Dermis blood vessel endothelial cell (primary cell): Measurements from ENCODE around the gene MROH7. TPM values are rescaled to one million over a fixed set of nuclear protein-coding genes. Genes with fewer than 3 reads are reported as not detected.
"Not testable (repeated sequence)": the region's sequence is repeated elsewhere in the genome, so short reads cannot be mapped to it uniquely, and the experiment has no call there.

Experiments used
- DNase-seq: peaks from one replicate; pipeline ENCODE4 v3.0.0; 2010
- total RNA-seq: library from RNA; depleted of rRNA; stranded (reverse); fragments of >200 nt; gene quantifications from 2 replicates; pipeline ENCODE4 v1.2.3, GENCODE V29; 2014

MROH7 gene
- total RNA-seq, 1 donor from 2014 or later: 0.17 TPM

DNA sequence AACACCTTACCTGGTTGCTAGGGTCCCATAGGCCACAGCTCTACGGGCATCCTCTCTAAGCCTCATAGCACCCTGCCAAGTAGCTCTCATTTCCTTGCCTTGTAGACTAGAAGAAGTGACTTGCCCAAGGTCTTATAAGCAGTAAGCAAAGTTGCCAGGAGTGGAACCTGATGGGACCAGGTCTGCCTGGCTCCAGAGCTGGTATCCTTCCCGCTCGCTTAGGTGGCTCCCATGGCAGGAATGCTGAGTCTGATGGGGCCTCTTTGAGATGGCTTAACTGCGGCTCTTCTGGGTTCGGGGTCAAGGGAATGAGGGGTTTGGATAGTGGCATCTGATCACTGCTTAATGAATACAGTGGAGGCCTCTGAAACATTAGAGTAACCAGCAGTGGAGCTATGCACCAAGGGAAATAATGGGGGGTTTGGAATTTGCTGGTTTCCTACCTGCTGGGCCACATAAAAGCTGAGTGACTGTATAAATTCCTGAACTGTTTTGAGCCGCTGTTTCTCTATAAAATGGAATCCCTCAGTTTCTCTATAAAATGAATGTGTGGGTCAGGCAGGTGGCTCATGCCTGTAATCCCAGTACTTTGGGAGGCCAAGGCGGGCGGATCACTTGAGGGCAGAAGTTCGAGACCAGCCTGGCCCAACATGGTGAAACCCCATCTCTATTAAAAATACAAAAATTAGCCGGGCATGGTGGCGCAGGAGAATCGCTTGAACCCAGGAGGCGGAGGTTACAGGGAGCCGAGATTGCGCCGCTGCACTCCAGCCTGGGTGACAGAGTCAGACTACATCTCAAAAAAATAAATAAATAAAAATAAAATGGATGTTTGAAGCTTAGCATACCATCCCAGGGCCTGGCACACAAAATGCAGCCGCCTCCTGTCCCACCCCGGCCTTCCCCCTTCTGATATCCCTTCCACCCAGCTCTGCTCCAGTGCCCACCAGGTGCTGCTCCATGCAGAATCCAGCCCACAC lies 30.7 kb upstream of the MROH7 start:
- no peak for DNase-seq

DNA sequence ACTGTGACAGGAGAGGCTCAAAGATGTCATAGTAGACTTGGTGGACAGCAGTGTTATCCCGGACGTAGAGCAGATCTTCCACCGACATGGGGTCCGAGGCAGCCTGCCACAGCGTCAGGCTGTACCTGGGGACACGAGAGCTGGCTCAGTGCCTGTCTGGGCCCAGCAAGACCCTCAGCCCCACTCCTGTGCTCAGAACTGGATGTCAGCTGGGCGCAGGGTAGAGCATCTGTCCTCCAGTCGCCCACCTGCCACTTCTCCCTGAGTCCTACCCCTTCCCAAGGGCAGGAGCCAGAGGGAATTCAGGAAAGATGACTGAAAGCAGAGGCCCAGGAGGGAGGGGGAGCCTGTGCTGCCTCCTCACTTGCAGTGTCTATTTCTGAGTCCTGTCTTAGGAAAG lies 30.0 kb upstream of the MROH7 start:
- DNase-seq: no peak

DNA sequence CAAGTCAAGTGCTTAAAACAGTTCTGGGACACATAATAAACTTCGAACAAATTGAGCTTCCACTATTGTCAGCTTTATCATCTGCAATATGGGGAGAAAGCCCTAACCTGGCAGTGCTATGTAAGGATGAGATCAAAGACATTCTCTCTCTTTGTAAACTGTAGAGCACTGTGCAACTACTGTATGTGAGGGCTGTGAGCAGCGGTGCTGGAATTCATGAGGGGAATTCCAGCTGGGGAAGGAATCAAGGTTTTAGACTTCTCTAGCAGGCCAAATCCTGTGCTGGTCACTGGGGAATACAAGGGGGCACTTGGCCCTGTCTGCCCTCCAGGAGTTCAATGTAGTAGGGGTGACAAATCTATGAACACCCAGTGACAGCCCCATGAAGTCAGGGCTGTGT lies 27.6 kb upstream of the MROH7 start:
- no peak for DNase-seq

DNA sequence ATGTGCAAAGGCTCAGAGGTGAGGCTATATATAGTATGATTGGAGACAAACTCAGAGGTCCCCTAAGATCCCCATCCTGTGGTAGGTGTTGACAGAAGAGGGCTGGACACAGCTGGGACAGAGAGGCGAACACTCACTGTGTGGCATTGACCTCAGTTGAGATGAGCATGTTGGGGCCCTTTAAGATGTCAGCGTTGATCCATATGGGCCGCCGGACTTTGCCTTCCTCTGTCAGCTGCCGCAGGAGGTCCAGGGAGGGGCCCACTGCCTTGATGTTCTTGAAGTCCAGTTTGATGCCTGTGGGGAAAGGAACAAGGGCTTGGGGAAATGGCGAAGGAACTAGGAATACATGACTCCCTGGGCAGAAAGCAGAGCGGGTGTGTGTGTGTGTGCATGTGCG lies 27.0 kb upstream of the MROH7 start:
- DNase-seq: no peak

DNA sequence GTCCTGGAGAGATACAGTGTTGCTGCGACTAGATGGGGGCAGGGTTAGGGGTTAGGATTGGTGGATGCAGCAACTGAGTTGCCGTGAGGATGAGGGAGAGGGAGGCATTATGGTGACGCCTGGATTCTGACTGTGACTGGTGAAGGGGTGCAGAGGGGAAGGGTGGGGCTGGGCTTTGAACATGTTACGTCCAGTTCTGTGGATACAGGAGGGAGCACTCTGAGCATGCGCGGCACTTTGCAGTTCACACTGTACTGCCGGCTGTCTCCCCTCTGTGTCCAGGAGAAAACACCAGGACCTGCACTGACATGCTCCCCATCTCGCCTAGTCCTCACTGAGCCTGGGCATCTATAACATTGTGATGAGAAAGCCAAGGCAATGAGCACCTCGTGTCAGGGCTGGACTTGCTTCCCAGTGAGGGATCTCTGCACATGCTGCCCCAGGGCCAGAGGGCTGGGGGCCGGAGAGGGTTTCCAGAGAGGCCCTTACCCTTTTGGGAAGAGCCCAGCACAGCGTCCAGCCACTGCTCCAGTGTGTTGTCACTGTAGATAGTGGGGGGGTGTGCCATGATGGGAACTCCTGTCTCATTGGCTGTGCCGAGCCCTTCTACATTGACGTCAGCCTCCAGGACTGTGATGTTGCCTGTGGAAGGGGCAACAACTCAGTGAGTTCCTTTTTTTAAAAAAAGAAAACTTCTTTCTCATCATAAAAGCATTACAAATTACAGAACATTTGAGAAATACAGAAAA lies 25.9 kb upstream of the MROH7 start:
- DNase-seq: no peak

DNA sequence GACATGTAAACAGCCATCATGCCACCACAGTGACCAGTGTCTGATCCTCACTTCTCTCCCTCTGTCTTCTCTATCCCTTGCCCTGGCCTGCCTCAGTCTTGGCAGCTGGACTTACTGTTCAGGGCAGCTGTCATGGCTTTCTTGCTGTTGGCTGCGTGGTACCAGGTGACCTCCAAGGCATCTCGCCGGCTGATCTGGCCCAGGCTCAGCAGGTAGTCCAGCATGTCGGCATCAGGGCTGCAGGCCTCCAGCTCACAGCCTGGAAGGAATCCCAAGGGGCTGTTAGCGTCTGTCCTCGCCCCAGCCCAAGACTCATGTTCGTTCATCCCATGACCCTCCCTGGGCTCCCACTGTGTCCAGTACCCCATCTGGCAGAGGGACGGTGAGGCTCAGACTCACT lies 21.8 kb upstream of the MROH7 start:
- DNase-seq: no peak

DNA sequence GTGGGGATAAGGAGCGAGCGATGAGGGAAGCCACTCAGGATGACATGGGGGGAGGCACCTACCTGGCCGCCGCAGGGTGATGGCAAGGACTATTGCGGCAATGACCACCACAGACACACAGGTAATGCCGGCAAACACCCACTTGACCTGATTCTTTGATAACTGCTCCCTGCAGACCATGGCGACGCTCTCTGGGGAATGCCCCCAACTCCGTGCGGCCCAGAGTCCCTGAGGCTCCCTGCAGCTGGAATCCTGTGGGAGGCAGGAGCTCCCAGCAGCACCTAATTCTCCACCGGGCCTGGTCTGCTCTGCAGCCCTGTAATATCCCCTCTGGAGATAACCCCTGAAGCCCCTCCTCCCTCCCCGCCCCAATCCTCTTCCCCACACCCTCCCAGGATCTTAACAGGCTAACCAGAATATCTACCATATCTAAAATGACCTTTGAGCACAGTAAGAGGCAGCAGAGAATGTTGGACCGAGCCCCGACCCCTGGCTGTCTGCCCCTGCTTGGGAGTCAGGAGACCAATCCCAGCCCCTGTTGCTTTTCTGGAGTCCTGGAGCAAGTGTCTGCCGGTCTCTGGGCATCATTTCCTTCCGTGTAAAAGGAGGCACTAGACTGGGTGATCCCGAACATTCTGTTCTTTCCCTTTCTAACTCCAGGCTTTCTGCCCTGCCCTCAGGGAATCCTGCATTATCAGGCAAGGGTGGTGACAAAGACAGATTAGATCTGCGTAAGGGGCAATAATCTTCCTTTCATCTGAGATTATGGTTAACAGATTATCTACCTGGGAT lies 18.2 kb upstream of the MROH7 start, which contains the start of gene FAM151A:
Gene FAM151A, minus strand, starts transcription at position 310 of the 792 bp plus-strand sequence. Its CDS starts 130 bp downstream, at position 180.
- DNase-seq: no peak

DNA sequence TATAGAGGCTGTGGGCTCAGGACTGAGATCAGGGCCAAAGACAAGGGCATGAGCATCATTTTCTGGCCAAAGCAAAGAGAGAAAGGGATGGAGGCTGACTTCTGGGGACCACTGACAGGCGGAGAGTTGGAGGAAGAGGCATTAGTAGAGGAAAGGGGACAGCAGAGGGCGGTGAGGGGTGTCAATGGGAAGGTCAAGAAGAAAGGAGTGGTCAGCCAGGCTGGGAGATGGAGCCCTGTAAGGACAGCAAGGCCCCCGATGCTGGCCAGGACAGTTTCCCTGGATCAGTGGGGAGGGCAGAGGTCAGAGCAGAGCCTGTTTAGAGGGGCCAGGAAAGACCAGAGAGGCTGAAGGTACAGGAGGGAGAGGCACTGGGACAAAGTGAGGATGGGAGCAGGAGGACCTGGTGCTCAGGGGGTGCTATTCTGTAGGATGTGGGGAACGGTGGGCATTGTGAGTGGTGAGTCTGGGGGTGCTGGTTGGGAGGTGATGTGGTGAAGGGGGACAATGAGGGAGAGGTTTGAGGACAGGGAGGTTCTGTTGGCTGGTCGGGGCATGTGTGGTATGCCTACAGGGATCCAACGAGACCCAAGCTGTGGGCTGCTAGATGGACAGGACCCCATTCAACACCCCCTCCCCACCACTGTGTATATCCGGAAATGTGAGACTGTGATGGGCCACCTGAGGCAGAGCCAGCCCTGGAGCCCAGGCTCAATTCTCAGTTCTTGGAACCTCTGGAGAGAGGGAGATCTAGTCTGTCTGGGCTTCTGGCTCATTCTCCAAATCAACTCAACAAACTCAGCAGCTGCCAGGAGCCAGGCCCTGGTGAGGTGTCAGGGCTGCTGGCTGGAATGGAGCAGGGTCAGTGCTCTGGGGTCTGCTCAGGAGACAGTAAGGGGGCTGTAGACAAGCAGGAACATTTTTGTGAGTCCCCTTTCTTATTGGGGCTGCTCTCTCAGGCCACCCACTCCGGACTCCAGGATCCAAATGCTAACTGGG lies 16.8 kb upstream of the MROH7 start:
- DNase-seq: no peak

DNA sequence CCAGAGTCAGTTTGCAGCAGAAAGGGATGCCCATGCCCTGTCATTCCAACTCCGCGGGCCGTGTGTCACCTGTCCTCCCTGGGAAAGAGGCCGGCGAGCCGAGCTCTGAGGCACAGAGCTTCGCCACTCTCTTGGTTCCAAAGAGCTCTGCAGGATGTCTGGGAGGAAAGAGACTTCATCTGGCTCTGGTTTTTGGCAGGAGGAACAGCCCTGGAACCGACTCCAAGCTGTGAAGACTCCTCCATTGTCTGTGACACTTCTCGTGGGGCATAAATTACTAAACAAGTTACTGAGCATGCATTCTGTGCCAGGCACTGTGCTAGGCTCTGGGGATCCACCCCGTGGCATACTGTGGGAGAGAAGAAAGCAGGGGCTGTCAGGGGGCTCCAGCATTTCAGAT lies 14.4 kb upstream of the MROH7 start:
- DNase-seq: no peak

DNA sequence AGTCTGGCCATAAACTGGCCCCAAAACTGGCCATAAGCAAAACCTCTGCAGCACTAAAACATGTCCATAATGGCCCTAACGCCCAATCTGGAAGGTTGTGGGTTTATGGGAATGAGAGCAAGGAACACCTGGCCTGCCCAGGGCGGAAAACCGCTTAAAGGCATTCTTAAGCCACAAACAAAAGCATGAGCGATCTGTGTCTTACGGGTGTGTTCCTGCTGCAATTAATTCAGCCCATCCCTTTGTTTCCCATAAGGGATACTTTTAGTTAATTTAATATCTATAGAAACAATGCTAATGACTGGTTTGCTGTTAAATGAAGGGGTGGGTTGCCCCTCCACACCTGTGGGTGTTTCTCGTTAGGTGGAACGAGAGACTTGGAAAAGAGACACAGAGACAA lies 5.8 kb upstream of the MROH7 start:
- DNase-seq: not testable (repeated sequence)

DNA sequence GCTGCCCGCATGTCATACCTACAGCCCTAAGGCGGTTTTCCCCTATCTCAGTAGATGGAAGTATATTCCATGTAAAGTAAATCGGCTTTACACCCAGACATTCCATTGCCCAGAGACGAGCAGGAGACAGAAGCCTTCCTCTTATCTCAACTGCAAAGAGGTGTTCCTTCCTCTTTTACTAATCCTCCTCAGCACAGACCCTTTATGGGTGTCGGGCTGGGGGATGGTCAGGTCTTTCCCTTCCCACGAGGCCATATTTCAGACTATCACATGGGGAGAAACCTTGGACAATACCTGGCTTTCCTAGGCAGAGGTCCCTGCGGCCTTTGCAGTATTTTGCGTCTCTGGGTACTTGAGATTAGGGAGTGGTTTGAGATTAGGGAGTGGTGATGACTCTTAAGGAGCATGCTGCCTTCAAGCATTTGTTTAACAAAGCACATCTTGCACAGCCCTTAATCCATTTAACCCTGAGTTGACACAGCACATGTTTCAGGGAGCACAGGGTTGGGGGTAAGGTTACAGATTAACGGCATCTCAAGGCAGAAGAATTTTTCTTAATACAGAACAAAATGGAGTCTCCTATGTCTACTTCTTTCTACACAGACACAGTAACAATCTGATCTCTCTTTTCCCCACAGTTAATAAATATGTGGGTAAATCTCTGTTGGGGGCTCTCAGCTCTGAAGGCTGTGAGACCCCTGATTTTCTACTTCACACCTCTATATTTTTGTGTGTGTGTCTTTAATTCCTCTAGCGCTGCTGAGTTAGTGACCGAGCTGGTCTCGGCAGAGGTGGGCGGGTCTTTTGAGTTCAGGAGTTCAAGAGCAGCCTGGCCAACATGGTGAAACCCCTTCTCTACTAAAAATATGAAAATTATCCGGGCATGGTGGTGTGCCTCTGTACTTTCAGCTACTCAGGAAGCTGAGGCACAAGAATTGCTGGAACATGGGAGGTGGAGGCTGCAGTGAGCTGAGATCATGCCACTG lies 4.8 kb upstream of the MROH7 start:
- not testable (repeated sequence) for DNase-seq

DNA sequence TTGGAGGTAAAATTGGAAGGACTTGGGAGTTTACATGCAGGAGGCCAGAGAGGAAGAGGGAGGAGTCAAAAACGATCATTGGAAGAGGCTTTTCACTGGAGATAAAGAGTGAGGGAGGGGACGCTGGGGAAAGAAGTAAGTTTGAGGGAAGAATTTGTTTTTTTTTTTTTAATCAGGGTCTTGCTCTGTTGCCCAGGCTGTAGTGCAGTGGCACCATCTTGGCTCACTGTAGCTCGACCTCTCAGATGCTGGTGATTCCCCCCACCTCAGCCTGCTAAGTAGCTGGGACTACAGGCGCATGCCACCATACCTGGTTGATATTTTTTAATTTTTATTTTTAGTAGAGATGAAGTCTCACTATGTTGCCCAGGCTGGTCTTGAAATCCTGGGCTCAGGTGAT lies 1.2 kb upstream of the MROH7 start:
- no peak for DNase-seq

DNA sequence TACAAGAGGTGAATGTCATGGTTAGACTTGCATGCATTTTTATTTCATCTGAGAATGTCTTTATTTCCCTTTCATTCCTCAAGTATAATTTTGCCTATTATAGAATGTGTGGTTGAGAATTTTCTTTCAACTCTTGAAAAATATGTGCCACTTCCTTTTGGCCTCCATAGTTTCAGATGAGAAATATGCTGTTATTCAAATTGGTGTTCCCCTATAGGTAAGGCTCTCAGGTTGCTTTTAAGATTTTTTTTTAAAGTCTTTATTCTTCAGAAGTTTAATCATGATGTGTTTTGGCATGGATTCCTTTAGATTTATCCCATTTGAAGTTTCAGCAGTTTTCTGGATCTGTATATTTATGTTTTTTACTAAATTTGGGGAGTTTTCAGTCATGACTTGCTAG lies 2.1 kb downstream of the MROH7 start:
- DNase-seq: no peak

DNA sequence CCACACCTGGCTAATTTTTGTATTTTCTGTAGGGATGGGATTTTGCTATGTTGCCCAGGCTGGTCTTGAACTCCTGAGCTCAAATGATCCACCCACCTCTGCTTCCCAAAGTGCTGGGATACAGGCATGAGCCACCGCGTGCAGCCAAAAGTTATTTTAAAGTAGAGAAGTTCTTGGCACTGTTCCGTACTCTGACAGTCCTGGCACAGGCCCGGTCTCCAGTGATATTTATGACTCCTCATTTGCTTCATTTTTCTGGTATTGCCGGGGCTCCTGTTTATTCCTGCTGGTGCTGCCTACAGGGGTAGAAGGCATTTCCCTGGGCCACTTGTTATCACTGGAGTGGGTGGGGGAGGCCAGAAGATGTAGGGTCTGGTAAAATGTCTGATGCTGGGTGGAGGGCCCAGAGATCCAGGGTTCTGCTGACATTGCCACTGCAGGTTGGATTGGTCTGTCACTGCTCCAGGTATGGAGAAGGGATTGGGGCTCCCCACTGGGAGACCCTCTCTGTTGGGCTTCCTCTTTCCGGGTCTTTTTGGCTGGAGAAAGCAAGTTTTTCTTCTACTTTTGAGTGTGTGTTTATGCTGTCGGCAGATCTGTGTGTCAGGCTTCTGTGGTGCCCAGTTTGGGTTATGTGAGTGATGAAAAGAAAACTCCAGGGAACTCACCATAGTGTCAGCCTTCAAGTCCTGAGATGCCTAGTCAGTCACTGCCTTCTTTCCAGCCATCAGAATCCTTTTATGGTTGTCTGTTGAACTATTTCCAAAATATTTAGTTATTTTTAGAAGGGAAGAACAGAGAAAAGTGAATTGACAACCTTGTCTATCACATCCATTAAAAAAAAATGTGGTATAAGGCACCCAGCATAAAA lies 4.5 kb downstream of the MROH7 start:
- DNase-seq: no peak

DNA sequence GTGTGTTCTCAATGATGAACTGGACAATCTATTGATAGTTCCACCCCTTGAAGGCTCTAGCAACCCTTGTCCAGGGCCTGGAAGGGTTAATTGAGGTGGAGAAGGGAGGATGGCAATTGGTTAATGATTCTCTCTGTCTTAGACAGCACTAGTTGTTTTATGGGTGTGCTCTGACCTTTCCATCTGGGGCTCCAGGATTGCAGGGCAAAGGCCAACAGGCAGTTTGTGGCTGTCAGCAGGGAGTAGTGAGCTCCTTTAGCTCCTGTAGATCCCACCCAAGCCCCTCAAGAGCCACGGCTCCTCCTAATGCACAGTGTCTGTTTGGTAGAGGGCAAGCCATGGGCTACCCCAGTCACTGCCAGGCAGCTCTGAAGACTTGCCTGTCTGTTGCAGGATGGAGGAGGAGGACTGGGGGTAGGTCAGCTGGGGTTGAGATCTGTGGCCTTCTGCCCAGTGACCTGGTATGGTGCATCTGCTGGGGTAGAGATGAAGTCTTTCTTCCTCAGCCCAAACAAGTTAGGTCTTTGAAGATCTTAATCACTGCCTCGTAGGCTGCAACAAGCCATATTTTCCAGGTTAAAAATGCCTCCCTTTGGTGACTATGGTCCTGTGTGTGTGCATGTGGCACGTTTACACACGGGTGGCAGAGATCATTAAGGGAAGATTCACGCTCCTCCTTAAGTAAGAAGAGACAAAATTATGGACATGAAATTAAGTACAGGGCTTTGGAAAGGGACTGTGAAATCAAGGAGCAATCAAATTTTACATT lies 7.7 kb downstream of the MROH7 start:
- no peak for DNase-seq

DNA sequence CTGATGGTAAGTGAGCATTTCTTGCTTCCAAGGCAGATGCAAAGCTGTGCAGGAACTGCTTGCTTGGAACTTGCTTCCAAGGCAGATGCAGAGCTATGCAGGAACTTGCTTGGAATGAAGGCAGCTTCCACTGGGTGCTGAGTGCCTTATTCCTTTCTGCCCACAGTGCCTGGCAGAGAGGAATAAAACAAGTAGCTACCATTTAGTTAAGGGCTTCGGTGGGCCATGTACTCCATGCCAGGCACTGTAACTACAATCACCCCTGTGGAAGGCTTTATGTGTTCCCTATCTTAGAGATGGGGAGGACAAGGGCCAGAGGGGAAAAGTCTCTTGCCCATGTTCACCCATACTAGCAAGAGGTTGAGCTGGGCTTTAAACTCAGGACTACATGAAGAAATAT lies 8.3 kb downstream of the MROH7 start:
- no peak for DNase-seq

DNA sequence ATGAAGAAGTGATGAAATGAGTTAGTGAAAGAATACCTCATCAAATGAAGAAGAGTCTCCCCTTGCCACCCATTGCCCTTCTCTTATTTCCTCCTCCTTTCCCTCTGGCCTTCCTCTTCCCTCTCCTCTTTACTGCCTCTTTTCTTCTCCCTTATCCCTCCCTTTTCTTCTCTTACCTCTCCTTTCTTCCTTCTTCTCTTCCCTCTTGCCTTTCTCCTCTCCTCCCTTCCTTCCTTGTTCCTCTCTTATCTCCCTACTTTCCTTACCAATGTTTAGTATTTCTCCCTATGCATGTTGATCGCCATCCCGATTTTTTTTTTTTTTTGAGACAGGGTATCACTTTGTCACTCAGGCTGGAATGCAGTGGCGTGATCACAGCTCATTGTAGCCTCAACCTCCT lies 8.8 kb downstream of the MROH7 start:
- DNase-seq: no peak

DNA sequence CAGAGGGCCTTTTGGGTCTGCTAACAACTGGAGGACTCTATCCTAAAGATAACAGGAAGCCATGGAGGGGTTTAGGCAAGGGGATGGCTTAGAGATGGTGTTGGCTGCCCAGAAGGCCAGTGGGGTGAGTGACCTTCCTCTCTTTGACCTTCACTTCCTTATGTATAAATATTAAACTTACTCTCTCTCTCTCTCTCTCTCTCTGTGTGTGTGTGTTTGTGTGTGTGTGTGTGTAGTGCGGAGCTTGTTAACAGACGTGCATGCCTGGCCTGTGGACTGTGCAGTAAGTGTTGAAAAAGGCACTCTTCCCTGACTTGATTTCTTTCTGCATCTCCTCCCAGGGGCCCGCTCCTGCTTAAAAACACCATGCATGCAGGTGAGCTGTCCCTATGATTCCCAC lies 10.0 kb downstream of the MROH7 start:
- DNase-seq: no peak

DNA sequence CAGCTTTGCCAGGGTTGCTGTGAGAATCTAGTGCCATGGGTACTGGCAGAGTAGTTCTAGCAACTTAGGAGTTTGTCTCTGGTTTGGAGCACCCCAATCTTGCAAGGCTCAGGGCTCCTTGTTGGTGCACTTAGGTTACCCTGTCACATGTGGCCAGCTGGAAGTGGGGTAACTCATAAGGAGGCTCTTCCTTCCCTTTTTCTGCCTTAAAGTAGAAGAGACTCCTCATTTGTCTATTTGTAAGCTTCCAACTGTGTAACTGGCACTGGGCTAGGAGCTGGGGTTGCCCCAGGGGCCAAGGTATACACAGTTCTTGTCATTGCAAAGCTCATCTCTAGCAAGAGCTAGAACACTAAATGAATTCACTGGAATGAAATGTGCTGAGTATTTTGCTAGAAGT lies 10.6 kb downstream of the MROH7 start:
- no peak for DNase-seq
